Sigmoid colon (tissue), 7 donors: ENCODE results near the gene RTN3. TPM values are rescaled to one million over a fixed set of nuclear protein-coding genes. Genes with fewer than 3 reads are reported as not detected.

Experiments
- DNase-seq: peaks from one replicate; pipeline ENCODE4 v3.0.0-alpha.2; 2019
- H3K27ac ChIP-seq, 4 donors: fragments of 200-600 bp; sonication (generic); one replicate each; pipeline ENCODE4 v1.5.1; 2016 to 2019; ENCODE audit warnings: mild to moderate bottlenecking in 1 of 4
- H3K27me3 ChIP-seq, 3 donors: fragments of 200-600 bp; sonication (generic); one replicate each; pipeline ENCODE4 v1.5.1; 2019; ENCODE audit warnings: mild to moderate bottlenecking in 1 of 3
- H3K36me3 ChIP-seq, 4 donors: fragments of 200-600 bp; sonication (generic); one replicate each; pipeline ENCODE4 v1.5.1; 2016 to 2019
- H3K4me1 ChIP-seq, 4 donors: fragments of 200-600 bp; sonication (generic); one replicate each; pipeline ENCODE4 v1.5.1; 2017 to 2019
- H3K4me3 ChIP-seq, 4 donors: fragments of 200-600 bp; sonication (generic); one replicate each; pipeline ENCODE4 v1.5.1; 2017 to 2019; ENCODE audit warnings: mild to moderate bottlenecking in 2 of 4, moderate library complexity in 1 of 4
- H3K9me3 ChIP-seq, 4 donors: fragments of 200-600 bp in 3 of 4; sonication (generic) in 3 of 4; one replicate each; pipeline versions ENCODE4 v1.5.1 to v1.6.1; 2013 to 2019
- EP300 ChIP-seq, 4 donors: sonication (generic); formaldehyde crosslinking; IDR thresholded peaks; one replicate each; pipeline ENCODE4 v1.6.1; 2017; ENCODE audit warnings: antibody characterized with exemption in 4 of 4
- POLR2A ChIP-seq, 2 donors: fragments of 450-650 bp; IDR thresholded peaks; one replicate each; pipeline ENCODE4 v1.6.1; 2016; ENCODE audit warnings: antibody characterized with exemption in 2 of 2, mild to moderate bottlenecking in 2 of 2, moderate library complexity in 2 of 2
- POLR2AphosphoS5 ChIP-seq, 4 donors: sonication (generic); formaldehyde crosslinking; IDR thresholded peaks; one replicate each; pipeline ENCODE4 v1.6.1; 2017; ENCODE audit warnings: antibody characterized with exemption in 4 of 4
- WGBS, 2 donors: extraction: QIAGEN DNeasy Blood & Tissue Kit; methylation state at CpG; one replicate each; pipeline ENCODE4 v1.1.7; 2013; 5-methylcytosine and 5-hydroxymethylcytosine counted together
- intact Hi-C: fragments of 100-400 bp; cut with DNase I; formaldehyde crosslinking; loops from one replicate; pipeline ENCODE4 v1.15.1; 2023
- polyA plus RNA-seq, 3 donors: library from polyadenylated mRNA; stranded (reverse); fragments of 200-250 nt; gene quantifications; one replicate each; pipeline ENCODE4 v1.2.3, GENCODE V29; 2013
- total RNA-seq, 4 donors: library from RNA; depleted of rRNA; stranded (reverse); fragments of >200 nt; gene quantifications; one replicate each; pipeline ENCODE4 v1.1.0, GENCODE V29; 2016
- TF ChIP-seq, protein P1 (sequence below), 4 experiments: fragments of 450-650 bp in 3 of 4; fragments of 200-600 bp in 1 of 4; IDR thresholded peaks; one replicate each; pipeline ENCODE4 v1.5.1; 2016 to 2019; ENCODE audit warnings: antibody characterized with exemption in 4 of 4, mild to moderate bottlenecking in 3 of 4, moderate library complexity in 2 of 4
- donor health status: healthy with polysubstance abuse.
- donor health status: Bipolar disorder and iron deficiency.
- donor health status: healthy.

Gene RTN3
- total and polyA plus RNA-seq, 7 donors, result 24.6 to 105 (median 89.5) TPM

- Histone ChIP-seq H3K4me1 (peaks cover 0 to 33% (median 20%) of the 10 kb centered on the region in 4 donors), H3K9me3 (no peaks in the 10 kb centered on the region), H3K36me3 (no peaks in the 10 kb centered on the region), H3K4me3 (no peak overlapping the region), H3K27me3 (no peaks in the 10 kb centered on the region), H3K27ac (no peak overlapping the region)
- no peak for DNase-seq
- TF ChIP-seq, protein P1, sequence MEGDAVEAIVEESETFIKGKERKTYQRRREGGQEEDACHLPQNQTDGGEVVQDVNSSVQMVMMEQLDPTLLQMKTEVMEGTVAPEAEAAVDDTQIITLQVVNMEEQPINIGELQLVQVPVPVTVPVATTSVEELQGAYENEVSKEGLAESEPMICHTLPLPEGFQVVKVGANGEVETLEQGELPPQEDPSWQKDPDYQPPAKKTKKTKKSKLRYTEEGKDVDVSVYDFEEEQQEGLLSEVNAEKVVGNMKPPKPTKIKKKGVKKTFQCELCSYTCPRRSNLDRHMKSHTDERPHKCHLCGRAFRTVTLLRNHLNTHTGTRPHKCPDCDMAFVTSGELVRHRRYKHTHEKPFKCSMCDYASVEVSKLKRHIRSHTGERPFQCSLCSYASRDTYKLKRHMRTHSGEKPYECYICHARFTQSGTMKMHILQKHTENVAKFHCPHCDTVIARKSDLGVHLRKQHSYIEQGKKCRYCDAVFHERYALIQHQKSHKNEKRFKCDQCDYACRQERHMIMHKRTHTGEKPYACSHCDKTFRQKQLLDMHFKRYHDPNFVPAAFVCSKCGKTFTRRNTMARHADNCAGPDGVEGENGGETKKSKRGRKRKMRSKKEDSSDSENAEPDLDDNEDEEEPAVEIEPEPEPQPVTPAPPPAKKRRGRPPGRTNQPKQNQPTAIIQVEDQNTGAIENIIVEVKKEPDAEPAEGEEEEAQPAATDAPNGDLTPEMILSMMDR (IDR thresholded peaks at IDR 0.05), result no peak
- TF ChIP-seq EP300 (IDR thresholded peaks at IDR 0.05) (no peak), POLR2AphosphoS5 (IDR thresholded peaks at IDR 0.05) (no peak), POLR2A (IDR thresholded peaks at IDR 0.05) (no peak)
- intact Hi-C loops, result no loop called here
- 89 to 94% methylated on average over 2 of the region's 2 CpGs for WGBS, 2 donors
Observed at GRCh38 chr11:63713766-63714165, 32.5 kb downstream of the RTN3 start.

DNA sequence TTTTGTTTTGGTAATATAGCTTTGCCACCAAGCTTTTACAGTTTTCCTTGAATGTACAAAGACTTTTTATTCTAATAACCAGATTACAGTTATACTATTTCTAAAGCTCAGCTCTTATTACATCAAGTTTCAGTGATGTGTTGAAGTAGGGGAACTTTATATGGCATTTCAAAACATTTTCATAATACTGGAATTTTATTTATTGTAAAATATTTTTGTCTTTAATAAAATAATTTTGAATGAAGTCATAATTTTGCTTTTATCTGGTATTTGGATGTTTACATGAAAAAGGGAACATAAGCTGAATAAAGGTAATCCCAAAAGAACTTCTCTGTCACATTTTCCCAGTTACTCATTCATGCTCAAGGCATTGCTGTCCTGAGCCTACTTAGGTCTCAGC lies 34.7 kb downstream of the RTN3 start:
- Histone ChIP-seq H3K4me1 (peaks cover 0 to 18% (median 4%) of the 10 kb centered on the region in 4 donors), H3K9me3 (no peaks in the 10 kb centered on the region), H3K4me3 (no peak overlapping the region), H3K27me3 (no peaks in the 10 kb centered on the region), H3K27ac (no peak overlapping the region), H3K36me3 (no peaks in the 10 kb centered on the region)
- TF ChIP-seq EP300 (IDR thresholded peaks at IDR 0.05) (no peak), POLR2AphosphoS5 (IDR thresholded peaks at IDR 0.05) (no peak), POLR2A (IDR thresholded peaks at IDR 0.05) (no peak)
- TF ChIP-seq, protein P1 (IDR thresholded peaks at IDR 0.05), result no peak
- intact Hi-C loops, result no loop called here
- DNase-seq, result no peak

GRCh38 chr11:63719001-63719400 lies 37.7 kb downstream of the RTN3 start:
- 90 to 92% methylated on average over 1 of the region's 1 CpG for WGBS, 2 donors
- TF ChIP-seq POLR2A (IDR thresholded peaks at IDR 0.05) (no peak), POLR2AphosphoS5 (IDR thresholded peaks at IDR 0.05) (no peak), EP300 (IDR thresholded peaks at IDR 0.05) (no peak)
- TF ChIP-seq, protein P1 (IDR thresholded peaks at IDR 0.05), result no peak

GRCh38 chr11:63719987-63720386 lies 38.7 kb downstream of the RTN3 start:
- H3K36me3 ChIP-seq, result no peaks in the 10 kb centered on the region
- H3K27me3 ChIP-seq, result no peaks in the 10 kb centered on the region
- 94% methylated on average over 2 of the region's 2 CpGs for WGBS, 2 donors
- peaks cover 0 to 5% (median 0%) of the 10 kb centered on the region in 4 donors for H3K4me1 ChIP-seq
- no peak for DNase-seq
- H3K4me3 ChIP-seq, result no peak overlapping the region
- TF ChIP-seq, protein P1 (IDR thresholded peaks at IDR 0.05), result no peak
- TF ChIP-seq POLR2A (IDR thresholded peaks at IDR 0.05) (no peak), POLR2AphosphoS5 (IDR thresholded peaks at IDR 0.05) (no peak), EP300 (IDR thresholded peaks at IDR 0.05) (no peak)
- H3K27ac ChIP-seq, result no peak overlapping the region
- intact Hi-C loops, result no loop called here
- H3K9me3 ChIP-seq, result no peaks in the 10 kb centered on the region

More at GRCh38 chr11:63719001-63719400, 37.7 kb downstream of the RTN3 start:
- intact Hi-C loops, result no loop called here
- H3K9me3 ChIP-seq, result no peaks in the 10 kb centered on the region
- H3K27me3 ChIP-seq, result no peaks in the 10 kb centered on the region
- H3K4me1 ChIP-seq, result peaks cover 0 to 5% (median under 1%) of the 10 kb centered on the region in 4 donors
- H3K4me3 ChIP-seq, result no peak overlapping the region
- DNase-seq, result no peak
- no peaks in the 10 kb centered on the region for H3K36me3 ChIP-seq
- no peak overlapping the region for H3K27ac ChIP-seq

DNA sequence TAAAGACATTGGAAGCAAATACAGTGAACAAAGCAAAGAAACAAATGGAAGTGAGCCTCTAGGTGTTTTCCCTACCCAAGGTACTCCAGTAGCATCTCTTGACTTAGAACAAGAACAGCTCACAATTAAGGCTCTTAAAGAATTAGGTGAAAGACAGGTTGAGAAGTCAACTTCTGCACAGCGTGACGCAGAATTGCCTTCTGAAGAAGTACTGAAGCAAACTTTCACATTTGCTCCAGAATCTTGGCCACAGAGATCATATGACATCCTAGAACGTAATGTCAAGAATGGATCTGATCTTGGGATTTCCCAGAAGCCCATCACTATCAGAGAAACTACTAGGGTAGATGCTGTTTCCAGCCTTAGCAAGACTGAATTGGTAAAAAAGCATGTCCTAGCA lies 39.3 kb downstream of the RTN3 start:
- Histone ChIP-seq H3K9me3 (no peaks in the 10 kb centered on the region), H3K27ac (no peak overlapping the region), H3K4me1 (peaks cover 0 to 5% (median 0%) of the 10 kb centered on the region in 4 donors), H3K4me3 (no peak overlapping the region), H3K36me3 (no peaks in the 10 kb centered on the region), H3K27me3 (no peaks in the 10 kb centered on the region)
- 94 to 97% methylated on average over 3 of the region's 3 CpGs for WGBS, 2 donors
- no peak for TF ChIP-seq POLR2AphosphoS5 (IDR thresholded peaks at IDR 0.05)
- no peak for TF ChIP-seq POLR2A (IDR thresholded peaks at IDR 0.05)
- TF ChIP-seq EP300 (IDR thresholded peaks at IDR 0.05), result no peak
- TF ChIP-seq, protein P1 (IDR thresholded peaks at IDR 0.05), result no peak
- intact Hi-C loops, result no loop called here
- DNase-seq, result no peak
